Ammon's horn (tissue), 1 donor: ENCODE data around the gene VPS26A.
"Not testable (repeated sequence)": the region's sequence is repeated elsewhere in the genome, so short reads cannot be mapped to it uniquely, and the experiment has no call there.

Source experiments
- DNase-seq: peaks from one replicate; pipeline ENCODE4 v3.0.0-alpha.2; 2016; ENCODE audit warnings: low spot score

Gene VPS26A

DNA sequence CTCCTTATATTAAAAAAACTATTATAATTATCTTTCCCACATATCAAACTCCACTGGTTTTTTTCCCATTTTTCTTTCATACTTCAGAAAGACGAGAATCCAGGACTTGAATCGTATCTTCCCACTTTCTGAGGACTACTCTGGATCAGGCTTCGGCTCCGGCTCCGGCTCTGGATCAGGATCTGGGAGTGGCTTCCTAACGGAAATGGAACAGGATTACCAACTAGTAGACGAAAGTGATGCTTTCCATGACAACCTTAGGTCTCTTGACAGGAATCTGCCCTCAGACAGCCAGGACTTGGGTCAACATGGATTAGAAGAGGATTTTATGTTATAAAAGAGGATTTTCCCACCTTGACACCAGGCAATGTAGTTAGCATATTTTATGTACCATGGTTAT is 20.2 kb upstream of the VPS26A start:
- no peak for DNase-seq

DNA sequence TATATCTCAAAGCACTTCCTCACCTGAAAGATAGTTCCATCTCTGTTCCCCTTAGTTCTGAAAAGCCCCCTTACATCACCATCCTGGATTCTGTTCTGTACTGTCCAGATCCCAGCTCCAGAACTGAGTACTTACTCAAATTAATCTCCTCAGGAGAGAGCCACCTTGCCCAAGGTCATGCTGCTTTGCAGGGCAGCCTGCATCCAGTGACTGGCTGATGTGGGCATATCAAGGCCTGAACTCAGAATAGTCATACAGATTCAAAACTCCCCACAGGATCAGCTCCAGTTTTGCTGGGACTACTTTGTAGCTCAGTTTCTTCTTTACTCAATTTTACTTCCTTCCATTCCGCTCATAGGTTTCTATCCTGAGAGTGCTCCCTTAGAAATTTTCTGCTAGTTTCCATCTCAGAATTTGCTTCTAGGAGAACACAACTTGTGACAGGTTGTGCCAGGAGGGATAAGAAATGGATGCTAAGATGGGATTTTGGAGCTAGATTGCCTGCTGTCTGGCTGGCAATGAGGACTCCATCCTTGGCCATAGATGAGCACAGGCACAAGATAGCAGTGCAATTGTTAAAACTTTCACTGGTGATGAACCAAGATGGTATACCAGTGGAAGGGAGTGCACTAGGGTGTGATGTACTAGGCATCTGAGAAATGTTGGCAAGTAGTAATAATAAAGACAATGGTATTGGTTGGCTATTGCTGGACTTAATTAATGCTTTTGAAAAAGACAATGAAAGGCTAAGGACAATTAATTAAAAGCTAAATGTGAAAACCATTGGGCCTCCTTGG is 18.8 kb upstream of the VPS26A start:
- DNase-seq = no peak

DNA sequence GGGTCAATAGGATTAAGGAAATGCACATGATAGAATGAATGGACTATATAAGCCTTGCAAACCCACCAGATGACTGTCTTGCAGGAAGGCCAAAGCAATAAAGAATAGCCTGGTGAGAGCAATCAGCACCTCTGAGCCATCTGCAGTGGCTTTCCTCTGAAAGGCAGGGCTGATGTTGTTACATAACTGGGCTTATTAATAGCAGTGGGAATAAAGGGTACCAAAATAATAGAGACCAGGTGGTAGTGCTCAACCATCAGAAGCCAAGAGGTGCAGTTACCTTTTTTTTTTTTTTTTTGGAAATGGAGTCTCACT is 16.8 kb upstream of the VPS26A start:
- DNase-seq = no peak

DNA sequence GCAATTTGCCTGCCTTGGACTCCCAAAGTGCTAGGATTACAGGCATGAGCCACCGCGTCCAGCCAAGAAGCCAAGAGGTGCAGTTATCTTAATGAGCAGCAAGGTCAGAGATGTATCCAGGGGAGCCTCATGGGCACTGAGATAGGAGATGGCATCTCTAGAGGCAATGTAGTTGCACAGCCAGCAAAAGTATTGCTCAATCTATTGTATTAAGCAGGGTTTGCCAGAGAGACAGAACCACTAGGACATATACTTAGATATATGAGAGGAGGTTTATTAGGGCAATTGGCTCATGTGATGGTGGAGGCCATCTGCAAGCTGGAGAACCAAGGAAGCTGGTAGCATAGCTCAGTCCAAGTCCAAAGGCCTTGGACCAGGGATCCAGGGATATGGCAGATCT is 16.3 kb upstream of the VPS26A start:
- DNase-seq = no peak

DNA sequence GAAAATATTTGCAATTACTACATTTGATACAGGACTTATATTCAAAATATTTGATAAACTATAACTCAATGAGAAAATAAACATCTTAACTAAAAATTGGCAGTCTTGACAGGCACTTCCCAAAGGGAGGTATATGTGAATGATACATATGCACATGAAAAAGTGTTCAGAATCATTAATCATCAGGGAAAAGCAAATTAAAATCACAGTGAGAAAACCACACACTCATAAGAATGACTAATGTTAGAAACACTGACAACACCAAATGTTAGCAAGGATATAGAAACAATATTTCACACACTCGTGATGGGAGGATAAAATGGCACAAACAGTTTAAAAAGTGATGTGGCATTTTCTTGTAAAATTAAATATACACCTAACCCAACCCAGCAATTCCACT is 4.1 kb upstream of the VPS26A start:
- DNase-seq = no peak

DNA sequence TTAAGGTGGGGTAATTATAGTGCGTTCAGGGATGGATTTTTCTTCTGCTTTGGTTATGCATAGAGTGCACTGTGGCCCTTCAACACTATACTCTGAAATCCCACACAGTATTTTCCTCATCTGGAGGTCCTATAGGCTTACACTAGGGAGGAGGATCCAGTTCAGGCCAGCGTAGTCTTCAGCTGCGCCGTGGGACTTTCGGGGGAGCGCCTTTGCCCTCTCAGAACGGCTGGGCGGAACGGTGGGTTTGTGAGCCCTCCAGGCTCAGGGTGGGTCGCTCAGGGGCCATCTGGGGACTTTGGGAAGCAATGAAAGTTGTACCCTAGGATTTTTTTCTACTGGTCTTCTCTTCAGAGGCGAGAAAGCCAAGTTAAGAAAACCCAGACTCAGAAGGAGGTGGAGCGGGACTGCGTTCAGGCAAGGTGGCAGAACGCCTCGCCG is 652 bp upstream of the VPS26A start:
- no peak for DNase-seq

DNA sequence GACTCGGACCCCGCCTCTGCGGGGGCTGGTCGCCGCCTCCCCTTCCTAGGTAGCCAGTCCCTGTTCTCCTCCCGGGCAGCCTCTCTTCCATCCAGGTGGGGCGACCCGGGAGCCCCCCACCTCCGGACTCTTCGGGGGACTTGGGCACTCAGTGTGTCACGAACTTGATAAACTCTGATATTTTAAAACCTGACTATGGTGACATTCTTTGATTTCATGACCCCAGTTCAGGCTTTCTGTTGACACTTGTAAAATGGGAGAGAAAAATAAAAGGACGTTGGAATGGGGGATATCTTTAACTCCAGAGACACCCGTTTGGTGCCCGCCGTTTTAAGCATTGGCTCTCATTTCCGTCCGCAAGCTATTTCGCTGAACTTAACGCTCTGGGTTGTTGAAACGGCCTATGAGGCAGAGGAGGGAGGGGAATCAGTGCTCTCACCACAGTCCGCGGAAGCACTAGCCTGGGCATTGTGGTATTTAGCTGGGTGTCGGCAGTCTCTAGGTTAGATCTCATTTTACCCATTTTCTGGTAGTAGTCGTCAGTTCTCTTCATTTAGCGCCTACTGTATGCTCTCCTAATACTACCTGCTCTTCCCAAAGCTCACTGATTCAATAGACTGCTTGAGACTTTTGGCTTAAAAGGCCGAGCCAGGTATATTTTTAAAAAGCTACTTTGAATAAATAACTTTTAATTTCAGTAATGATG is 738 bp downstream of the VPS26A start:
- peak; percentile 68 for DNase-seq

DNA sequence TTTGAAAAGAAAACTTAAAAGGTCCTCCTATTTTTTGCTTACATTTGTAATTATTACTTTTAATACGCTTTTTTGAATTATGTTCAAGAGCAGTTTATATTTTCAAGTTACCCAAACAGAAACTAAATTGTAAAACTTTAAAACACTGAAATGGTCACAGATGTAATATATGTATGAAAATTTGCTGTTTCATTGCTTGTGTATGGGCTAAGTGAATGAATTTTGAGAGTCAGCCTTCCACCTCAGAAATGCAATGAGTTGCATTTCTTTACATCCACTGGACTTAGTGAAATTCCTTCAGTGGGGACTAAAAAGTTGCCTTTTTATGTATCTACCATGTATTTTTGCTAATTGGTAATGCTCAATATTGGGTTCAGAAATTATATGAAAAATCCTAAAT is 1.6 kb downstream of the VPS26A start:
- DNase-seq = no peak

DNA sequence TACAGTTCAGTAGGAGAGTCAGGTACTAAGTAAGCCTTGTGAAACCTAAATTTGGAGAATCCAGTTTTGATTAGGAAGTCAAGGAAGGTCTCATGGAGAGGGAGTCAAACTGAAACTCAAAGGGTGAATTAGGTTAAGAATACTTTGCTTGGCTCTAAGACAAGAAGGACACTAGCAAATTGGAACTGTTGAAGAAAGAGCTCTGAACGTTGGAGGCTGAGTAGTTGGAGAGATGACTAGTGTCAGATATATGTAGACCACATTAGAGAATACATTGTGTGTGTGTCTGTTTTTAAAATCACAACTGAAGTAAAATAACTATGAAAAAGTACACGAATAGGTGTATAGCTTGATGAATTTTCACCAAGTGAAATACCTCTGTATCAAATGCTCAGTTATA is 6.3 kb downstream of the VPS26A start:
- no peak for DNase-seq

DNA sequence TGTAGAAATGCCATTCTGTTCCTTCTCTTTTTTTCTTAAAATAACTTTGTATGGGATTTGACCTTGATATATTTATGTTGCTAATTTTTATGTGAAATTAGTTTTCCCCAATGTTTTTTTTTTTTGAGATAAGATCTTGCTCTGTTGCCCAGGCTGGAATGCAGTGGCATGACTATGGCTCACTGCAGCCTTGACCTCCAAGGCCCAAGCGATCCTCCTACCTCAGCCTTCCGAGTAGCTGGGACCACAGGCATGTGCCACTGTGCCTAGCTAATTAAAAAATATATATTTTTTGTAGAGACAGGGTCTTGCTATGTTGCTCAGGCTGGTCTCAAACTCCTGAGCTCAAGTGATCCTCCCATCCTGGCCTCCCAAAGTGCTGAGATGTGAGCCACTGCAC is 16.0 kb downstream of the VPS26A start:
- no peak for DNase-seq

DNA sequence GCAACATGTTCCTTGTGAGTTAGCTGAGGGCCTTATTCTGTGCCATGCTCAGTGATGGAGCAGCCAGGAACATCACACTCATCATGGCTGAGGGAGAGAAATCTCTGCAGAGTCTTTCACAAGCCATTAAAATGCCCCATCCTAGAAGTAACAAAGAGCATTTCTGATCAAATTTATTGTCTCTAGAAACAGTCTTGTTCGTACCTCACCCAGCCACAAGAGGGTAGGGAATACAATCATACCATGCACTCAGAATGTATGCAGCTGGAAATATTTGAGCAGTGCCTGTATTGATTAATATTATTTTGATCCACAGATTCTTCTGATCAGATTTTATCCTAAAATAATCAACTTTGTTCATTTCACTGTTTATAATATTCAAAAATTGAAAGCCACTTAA is 17.3 kb downstream of the VPS26A start:
- no peak for DNase-seq

DNA sequence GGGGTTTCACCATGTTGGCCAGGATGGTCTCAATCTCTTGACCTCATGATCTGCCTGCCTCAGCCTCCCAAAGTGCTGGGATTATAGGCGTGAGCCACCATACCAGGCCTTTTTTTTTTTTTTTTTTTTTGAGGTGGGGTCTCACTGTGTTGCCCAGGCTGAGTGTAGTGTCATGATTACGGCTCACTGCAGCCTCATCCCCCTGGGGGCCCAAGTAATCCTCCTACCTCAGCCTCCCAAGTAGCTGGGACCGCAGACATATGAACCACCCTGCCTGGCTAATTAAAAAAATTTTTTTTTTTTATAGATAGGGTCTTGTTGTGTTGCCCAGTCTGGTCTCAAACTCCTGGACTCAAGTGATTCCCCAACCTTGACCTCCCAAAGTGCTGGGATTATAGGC is 18.1 kb downstream of the VPS26A start:
- not testable (repeated sequence) for DNase-seq

DNA sequence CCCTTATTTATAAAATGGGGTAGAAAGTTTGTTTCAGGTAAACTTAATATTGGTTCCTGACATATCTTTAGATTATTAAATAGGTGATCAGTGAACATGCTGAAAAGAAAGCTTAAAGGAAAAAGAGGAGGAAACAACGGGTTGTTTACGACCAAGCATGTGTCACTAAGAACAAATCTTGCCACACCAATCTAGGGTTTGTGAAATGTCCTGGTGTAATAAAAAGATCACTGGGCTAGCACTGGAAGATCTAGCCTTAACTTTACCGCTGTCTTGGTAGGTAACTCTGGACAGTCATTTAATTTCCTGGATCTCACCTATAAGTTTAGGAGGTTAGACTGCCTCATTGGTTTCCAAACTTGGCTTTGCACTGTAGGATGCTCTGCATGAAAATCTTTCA is 19.0 kb downstream of the VPS26A start:
- no peak for DNase-seq

DNA sequence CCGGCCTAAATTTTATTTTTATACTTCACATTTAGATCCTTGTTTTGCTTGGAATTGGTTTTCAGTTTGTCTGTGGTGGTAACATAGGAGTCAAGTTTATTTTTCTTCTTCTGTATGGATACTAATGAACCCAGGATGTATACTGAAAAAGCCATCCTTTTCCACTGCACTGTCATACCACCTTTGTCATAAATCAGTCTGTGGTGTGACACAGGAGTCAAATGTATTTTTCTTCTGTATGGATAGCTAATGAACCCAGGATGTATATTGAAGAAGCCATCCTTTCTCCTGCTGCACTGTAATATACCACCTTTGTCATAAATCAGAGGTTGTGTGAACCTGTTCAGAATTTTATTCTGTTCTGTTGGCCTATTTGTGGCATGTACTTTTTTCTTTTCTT is 21.4 kb downstream of the VPS26A start:
- no peak for DNase-seq

DNA sequence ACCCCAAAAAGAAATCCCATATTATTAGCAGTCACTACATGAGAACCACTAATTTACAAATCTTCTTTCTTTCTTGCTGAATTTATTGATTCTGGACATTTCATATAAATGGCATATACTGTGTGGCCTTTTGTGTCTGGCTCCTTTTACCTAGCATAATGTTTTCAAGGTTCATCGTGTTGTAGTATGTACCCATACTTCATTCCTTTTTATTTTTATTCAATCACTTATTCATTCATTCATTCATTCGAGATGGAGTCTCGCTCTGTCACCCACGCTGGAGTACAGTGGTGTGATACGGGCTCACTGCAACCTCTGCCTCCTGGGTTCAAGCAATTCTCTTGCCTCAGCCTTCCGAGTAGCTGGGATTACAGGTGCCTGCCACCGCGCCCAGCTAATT is 21.9 kb downstream of the VPS26A start:
- DNase-seq = no peak

DNA sequence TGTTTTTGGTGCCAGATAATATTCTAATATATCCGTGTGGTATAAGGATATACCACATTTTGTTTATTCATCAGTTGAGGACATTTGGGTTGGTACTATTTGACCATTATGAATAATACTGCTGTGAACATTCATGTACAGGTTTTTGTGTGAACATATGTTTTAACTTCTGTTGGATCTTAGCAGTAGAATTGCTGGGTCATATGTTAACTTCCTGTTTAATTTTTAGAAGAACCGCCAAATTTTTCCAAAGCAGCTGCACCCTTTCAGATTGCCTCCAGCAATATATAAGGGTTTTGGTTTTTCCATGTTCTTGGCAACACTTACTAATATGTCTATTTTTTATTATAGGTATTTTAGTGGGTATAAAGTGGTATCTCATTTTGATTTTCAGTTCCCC is 22.8 kb downstream of the VPS26A start:
- no peak for DNase-seq

DNA sequence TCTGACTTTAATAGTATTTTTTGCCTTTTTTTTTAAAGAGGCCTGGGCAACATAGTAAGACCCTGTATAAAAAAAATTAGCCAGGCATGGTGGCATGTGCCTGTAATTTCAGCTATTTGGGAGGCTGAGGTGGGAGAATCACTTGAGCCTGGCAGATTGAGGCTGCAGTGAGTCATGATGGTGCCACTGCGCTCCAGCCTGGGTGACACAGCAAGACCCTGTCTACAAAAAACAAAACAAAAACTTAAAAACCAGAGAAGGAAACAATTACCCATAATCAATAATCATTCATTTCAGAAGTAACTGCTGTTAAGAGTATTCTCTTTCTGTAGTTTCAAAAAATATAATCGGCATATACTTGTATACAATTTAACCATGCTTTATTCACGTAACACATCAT is 28.0 kb downstream of the VPS26A start:
- DNase-seq = no peak

DNA sequence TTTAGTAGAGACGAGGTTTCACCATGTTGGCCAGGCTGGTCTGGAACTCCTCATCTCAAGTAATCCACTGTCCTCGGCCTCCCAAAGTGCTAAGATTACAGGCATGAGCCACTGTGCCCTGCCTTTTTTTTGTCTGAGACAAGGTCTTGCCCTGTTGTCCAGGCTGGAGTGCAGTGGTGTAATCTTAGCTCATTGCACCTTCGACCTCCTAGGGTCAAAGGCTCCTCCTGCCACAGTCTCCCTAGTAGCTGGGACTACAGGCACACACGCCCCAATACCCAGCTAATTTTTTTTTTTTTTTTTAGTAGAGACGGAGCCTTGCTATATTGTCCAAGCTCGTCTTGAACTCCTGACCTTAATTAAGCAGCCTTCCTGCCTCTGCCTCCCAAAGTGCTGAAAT is 29.2 kb downstream of the VPS26A start:
- DNase-seq = no peak

DNA sequence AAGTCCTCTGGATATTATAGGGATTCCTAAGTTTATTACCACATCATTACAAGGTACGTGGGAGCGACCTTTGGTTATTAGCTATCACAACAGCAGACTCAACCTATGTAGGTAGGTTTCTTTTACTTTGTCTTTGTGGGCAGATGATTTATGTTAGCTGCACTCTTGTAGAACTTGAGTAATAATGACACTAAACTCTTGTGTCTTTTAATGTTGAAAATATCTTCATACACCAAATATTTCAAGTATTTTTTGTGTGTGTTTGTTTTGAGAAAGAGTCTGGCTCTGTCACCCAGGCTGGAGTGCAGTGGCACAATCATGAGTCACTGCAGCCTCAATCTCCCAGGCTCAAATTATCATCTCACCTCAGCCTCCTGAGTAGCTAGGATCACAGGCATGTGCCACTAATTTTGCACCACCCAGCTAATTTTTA is 36.8 kb downstream of the VPS26A start:
- DNase-seq = no peak

DNA sequence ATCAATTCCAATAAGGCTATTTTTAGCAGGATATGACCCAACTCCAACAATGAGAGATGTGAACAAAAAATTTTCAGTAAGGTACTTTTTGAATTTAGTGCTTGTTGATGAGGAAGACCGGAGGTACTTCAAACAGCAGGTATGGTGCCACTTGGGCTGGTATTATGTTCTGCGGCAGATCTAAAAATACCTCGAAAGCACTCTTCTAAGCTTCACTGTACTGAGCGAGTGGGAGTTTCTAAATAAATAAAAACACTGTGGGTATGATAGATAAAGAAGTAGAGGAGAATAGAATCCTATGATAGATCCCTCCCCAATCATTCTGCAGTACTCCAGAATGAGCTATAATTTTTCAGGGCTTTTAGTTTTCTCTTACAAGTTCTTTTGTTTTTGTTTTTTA is 44.5 kb downstream of the VPS26A start:
- no peak for DNase-seq

DNA sequence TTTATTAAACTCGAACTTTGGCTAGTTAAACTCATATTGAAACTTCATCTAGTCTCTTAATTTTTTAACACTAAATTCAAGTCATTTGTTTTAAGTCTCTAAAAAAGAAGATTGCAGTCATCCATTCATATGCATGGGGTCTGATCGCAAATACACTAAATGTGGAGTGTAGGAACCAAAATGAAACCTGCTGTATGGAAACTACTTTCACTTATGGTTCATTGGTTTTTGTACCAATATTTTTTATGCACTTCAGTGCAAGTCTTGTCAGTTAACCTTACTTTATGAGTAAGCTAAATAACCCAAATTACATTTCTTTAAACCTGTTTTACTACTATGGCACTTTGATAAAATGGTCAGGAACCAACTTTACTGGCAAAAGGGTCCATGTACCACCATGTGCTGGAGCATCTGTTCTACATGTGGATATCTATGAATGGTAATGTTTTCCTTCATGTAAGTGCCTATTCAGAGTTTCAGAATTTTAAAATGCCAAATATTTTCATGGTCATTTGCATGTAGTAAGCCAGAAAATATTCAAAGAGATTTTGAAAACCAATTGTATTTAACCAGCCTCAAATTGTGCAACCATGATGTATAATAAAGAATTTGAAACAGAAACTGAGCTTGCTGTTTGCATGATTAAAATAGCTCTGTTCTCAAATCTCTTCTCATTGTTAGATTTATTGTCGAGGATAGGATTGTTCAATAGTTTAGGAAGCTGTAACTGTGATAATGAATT is 48.4 kb downstream of the VPS26A start:
- DNase-seq = no peak

DNA sequence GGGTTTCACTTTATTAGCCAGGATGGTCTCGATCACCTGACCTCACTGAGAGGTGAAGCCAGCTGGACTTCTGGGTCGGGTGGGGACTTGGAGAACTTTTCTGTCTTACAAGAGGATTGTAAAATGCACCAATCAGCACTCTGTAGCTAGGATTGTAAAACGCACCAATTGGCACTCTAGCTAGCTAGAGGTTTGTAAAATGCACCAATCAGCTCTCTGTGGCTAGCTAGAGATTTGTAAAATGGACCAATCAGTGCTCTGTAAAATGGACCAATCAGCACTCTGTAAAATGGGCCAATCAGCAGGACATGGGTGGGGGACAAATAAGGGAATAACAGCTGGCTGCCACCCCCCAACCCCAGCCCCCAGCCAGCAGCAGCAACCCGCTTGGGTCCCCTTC is 51.3 kb downstream of the VPS26A start:
- DNase-seq = not testable (repeated sequence)

DNA sequence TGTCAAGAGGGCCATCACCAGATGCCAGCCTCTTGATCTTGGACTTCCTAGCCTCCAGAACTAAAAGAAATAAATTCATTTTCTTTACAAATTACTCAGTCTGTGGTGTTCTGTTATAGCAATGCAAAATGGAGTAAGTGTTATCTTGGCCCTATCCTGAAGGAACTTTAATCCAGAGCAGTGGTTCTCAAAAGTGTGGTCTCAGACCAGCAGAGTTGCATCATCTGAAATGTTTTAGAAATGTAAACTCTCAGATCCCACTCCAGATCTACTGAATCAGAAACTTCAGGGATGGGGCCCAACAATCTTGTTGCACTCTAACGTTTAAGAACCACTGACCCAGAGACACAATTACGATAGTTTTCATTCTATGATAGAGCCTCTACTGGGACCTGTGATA is 52.8 kb downstream of the VPS26A start:
- DNase-seq = no peak
